ENCODE data around the gene DNAJC10.

DNAJC10 gene

DNA sequence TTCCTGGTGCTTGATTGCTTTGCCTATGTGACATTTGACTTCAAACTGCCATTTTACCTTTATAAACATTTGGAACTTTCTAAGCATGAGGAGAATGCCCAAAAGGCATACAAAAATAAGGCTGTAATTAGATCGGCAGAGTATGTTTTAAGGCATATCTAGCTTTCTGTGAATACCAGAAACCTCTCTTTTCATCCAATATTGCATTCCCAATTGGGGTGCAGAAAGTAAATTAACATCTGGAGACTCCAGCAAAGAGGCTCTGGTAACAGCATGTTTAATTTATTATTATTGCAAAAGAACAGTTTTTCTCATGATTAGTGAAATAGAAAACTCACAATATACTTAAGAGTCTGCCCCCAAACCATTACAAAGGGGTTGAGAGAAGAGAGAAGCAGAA is 118.2 kb downstream of the DNAJC10 start:
- DNase-seq (ENCODE audit: low read depth in 2 of 2) = no peak

DNA sequence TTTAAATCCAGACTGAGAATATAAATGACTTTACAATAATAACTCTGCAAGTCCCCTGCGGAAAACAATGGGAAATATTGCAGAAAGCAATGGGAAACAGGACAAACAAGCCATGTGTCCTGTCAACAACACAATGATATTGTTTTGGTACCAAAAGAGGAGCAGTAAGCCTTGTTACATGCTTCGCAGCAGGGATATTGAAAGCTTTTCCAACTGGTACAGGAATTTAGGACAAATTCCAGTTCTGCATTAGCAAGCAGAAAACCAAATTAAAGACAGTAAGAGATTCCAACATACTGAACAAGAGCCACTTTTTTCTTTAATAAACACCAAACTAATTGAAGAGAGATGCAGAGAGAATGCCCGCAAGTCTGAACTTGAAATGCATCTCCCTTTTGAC is 120.4 kb downstream of the DNAJC10 start:
- no peak for DNase-seq (ENCODE audit: low read depth in 2 of 2)
